Neuronal stem cell (in vitro differentiated cells): ENCODE measurements around the gene GRK1.

Experiments
- DNase-seq: peaks from one replicate; pipeline ENCODE4 v3.0.0-alpha.2; 2013; ENCODE audit warnings: low spot score
- H2AFZ ChIP-seq: one replicate; pipeline ENCODE4 v1.6.1; 2013; ENCODE audit warnings: mild to moderate bottlenecking, low read length, inconsistent platforms
- H2AK5ac ChIP-seq: 2 replicates; pipeline ENCODE4 v1.6.1; 2013; ENCODE audit warnings: low read depth, mild to moderate bottlenecking, inconsistent platforms, low read length, moderate library complexity, mixed read lengths
- H2BK120ac ChIP-seq: 2 replicates; pipeline ENCODE4 v1.6.1; 2013; ENCODE audit warnings: low read depth, mild to moderate bottlenecking, inconsistent platforms, low read length, moderate library complexity, mixed read lengths
- H2BK12ac ChIP-seq: one replicate; pipeline ENCODE4 v1.6.1; 2013; ENCODE audit warnings: low read length, inconsistent platforms
- H2BK15ac ChIP-seq: 2 replicates; pipeline ENCODE4 v1.6.1; 2013; ENCODE audit warnings: mild to moderate bottlenecking, low read length, inconsistent platforms, mixed read lengths
- H2BK5ac ChIP-seq: one replicate; pipeline ENCODE4 v1.6.1; 2013; ENCODE audit warnings: inconsistent platforms, mild to moderate bottlenecking, low read length, moderate library complexity
- H3K14ac ChIP-seq: one replicate; pipeline ENCODE4 v1.6.1; 2013; ENCODE audit warnings: low read length, inconsistent platforms
- H3K18ac ChIP-seq: 2 replicates; pipeline ENCODE4 v1.6.1; 2013; ENCODE audit warnings: low read length, inconsistent platforms
- H3K23ac ChIP-seq: 2 replicates; pipeline ENCODE4 v1.6.1; 2013; ENCODE audit warnings: low read depth, mild to moderate bottlenecking, mixed read lengths, low read length, inconsistent platforms; ENCODE audit not compliant: poor library complexity
- H3K27ac ChIP-seq: replicated peaks from 3 replicates; pipeline ENCODE4 v1.5.1; 2013; ENCODE audit warnings: low read length, inconsistent platforms
- H3K27me3 ChIP-seq, 3 experiments: 2 replicates each; pipeline ENCODE4 v1.6.1; 2013; ENCODE audit warnings: low read length in 3 of 3, mild to moderate bottlenecking in 2 of 3, inconsistent platforms in 1 of 3, low read depth in 1 of 3, mixed read lengths in 1 of 3, moderate library complexity in 1 of 3; ENCODE audit not compliant: control insufficient read depth in 3 of 3, insufficient read depth in 3 of 3
- H3K36me3 ChIP-seq, 2 donors: replicated peaks in 1 of 2; 2 replicates each; pipeline ENCODE4 v1.6.1; 2013; ENCODE audit warnings: low read length in 2 of 2; ENCODE audit not compliant: control insufficient read depth in 2 of 2, insufficient read depth in 2 of 2
- H3K4ac ChIP-seq: 2 replicates; pipeline ENCODE4 v1.6.1; 2013; ENCODE audit warnings: inconsistent platforms, mild to moderate bottlenecking, low read length, moderate library complexity
- H3K4me1 ChIP-seq, 2 donors: 1 replicate in 1 of 2; 2 replicates in 1 of 2; pipeline ENCODE4 v1.6.1; 2013; ENCODE audit warnings: low read length in 2 of 2, low read depth in 1 of 2; ENCODE audit not compliant: control insufficient read depth in 2 of 2, insufficient read depth in 1 of 2
- H3K4me2 ChIP-seq: one replicate; pipeline ENCODE4 v1.6.1; 2013; ENCODE audit warnings: mild to moderate bottlenecking, low read length, inconsistent platforms; ENCODE audit not compliant: insufficient read depth, poor library complexity, severe bottlenecking
- H3K4me3 ChIP-seq, 2 donors: 2 replicates each; pipeline ENCODE4 v1.5.1; 2013; ENCODE audit warnings: low read length in 2 of 2, mild to moderate bottlenecking in 2 of 2, inconsistent platforms in 1 of 2, moderate library complexity in 1 of 2
- H3K79me1 ChIP-seq: one replicate; pipeline ENCODE4 v1.6.1; 2013; ENCODE audit warnings: low read depth, mild to moderate bottlenecking, inconsistent platforms, low read length, moderate library complexity
- H3K9ac ChIP-seq: one replicate; pipeline ENCODE4 v1.6.1; 2013; ENCODE audit warnings: mild to moderate bottlenecking, low read depth, low read length, inconsistent platforms; ENCODE audit not compliant: poor library complexity
- H3K9me3 ChIP-seq, 2 donors: replicated peaks in 1 of 2; 2 replicates each; pipeline versions ENCODE3 to v1.6.1; 2013; ENCODE audit warnings: low read length in 2 of 2, mild to moderate bottlenecking in 2 of 2, inconsistent platforms in 1 of 2, low read depth in 1 of 2, mixed read lengths in 1 of 2, moderate library complexity in 1 of 2; ENCODE audit not compliant: control insufficient read depth in 2 of 2, insufficient read depth in 1 of 2
- H4K8ac ChIP-seq: one replicate; pipeline ENCODE4 v1.6.1; 2013; ENCODE audit warnings: low read depth, mild to moderate bottlenecking, inconsistent platforms, low read length, moderate library complexity
- H4K91ac ChIP-seq: one replicate; pipeline ENCODE4 v1.6.1; 2013; ENCODE audit warnings: low read length, low read depth, mild to moderate bottlenecking, inconsistent platforms; ENCODE audit not compliant: poor library complexity
- WGBS, 2 donors: extraction: QIAGEN DNeasy Blood & Tissue Kit; methylation state at CpG; one replicate each; pipeline ENCODE4 v1.1.7; 2013; ENCODE audit warnings: missing lambda C conversion rate in 2 of 2, mixed read lengths in 1 of 2; ENCODE audit not compliant: insufficient read length in 2 of 2, insufficient replicate concordance in 1 of 2; ENCODE audit errors: extremely low coverage in 2 of 2; 5-methylcytosine and 5-hydroxymethylcytosine counted together

GRK1 gene

GRCh38 chr13:113777311-113778260 is 110.6 kb downstream of the GRK1 start:
- H3K4ac ChIP-seq = no peak overlapping the region
- H3K23ac ChIP-seq = no peak overlapping the region
- no peak overlapping the region for H3K4me3 ChIP-seq
- H4K91ac ChIP-seq = no peak overlapping the region
- no peak overlapping the region for H3K9ac ChIP-seq
- peak overlapping the region; percentile 7 for H3K18ac ChIP-seq
- peaks cover 0 to 2% of the 10 kb centered on the region in 2 donors for H3K4me1 ChIP-seq
- no peak overlapping the region for H2BK12ac ChIP-seq
- peaks cover 5% of the 10 kb centered on the region for H3K79me1 ChIP-seq
- H2AK5ac ChIP-seq = no peak overlapping the region
- no peak overlapping the region for H2BK15ac ChIP-seq
- H4K8ac ChIP-seq = no peak overlapping the region
- H2BK120ac ChIP-seq = no peak overlapping the region
- no CpG with 5 or more reads among the region's 29 CpGs for WGBS, 2 donors
- H3K27ac ChIP-seq = no peak overlapping the region
- H3K36me3 ChIP-seq = no peaks in the 10 kb centered on the region
- H3K14ac ChIP-seq = no peak overlapping the region
- H3K9me3 ChIP-seq = peaks cover 0 to 8% of the 10 kb centered on the region in 2 donors
- H2BK5ac ChIP-seq = no peak overlapping the region
- no peak overlapping the region for H2AFZ ChIP-seq
- H3K27me3 ChIP-seq = peaks cover 0 to 16% (median 5%) of the 10 kb centered on the region in 3 experiments
- no peak overlapping the region for H3K4me2 ChIP-seq
- DNase-seq = peak; percentile 60

- Histone ChIP-seq H3K18ac (no peak overlapping the region), H3K27ac (no peak overlapping the region), H2BK120ac (no peak overlapping the region), H3K79me1 (no peaks in the 10 kb centered on the region), H3K14ac (no peak overlapping the region), H3K4me2 (no peak overlapping the region), H3K4me3 (no peak overlapping the region), H2BK12ac (no peak overlapping the region), H3K9me3 (peaks cover 4 to 7% of the 10 kb centered on the region in 2 donors), H3K27me3 (peaks cover 0 to 38% (median 0%) of the 10 kb centered on the region in 3 experiments), H2BK5ac (no peak overlapping the region), H3K4me1 (no peaks in the 10 kb centered on the region), H3K9ac (no peak overlapping the region), H2BK15ac (no peak overlapping the region), H4K8ac (no peak overlapping the region), H4K91ac (no peak overlapping the region), H2AFZ (no peak overlapping the region), H2AK5ac (no peak overlapping the region), H3K36me3 (peaks cover 0 to 2% of the 10 kb centered on the region in 2 donors), H3K23ac (no peak overlapping the region), H3K4ac (no peak overlapping the region)
- no peak for DNase-seq
- no CpG with 5 or more reads among the region's 2 CpGs for WGBS, 2 donors
These were observed 114.6 kb downstream of the GRK1 start for GRCh38 chr13:113781571-113781970.

GRCh38 chr13:113782472-113782871 is 115.5 kb downstream of the GRK1 start:
- no peak overlapping the region for H2BK120ac ChIP-seq
- no CpG with 5 or more reads among the region's 14 CpGs for WGBS, 2 donors
- no peak overlapping the region for H2BK12ac ChIP-seq
- H2AK5ac ChIP-seq = no peak overlapping the region
- no peak overlapping the region for H3K18ac ChIP-seq
- H3K9me3 ChIP-seq = peaks cover 4 to 7% of the 10 kb centered on the region in 2 donors
- no peak overlapping the region for H4K8ac ChIP-seq
- no peak overlapping the region for H3K4ac ChIP-seq
- H3K4me3 ChIP-seq = no peak overlapping the region
- no peaks in the 10 kb centered on the region for H3K79me1 ChIP-seq
- no peak for DNase-seq
- peaks cover 0 to 38% (median 0%) of the 10 kb centered on the region in 3 experiments for H3K27me3 ChIP-seq
- H3K4me2 ChIP-seq = no peak overlapping the region
- H2AFZ ChIP-seq = no peak overlapping the region
- no peak overlapping the region for H3K23ac ChIP-seq
- H4K91ac ChIP-seq = no peak overlapping the region
- H3K4me1 ChIP-seq = no peaks in the 10 kb centered on the region
- H2BK5ac ChIP-seq = no peak overlapping the region
- H3K14ac ChIP-seq = no peak overlapping the region
- peaks cover 0 to 2% of the 10 kb centered on the region in 2 donors for H3K36me3 ChIP-seq
- H3K27ac ChIP-seq = no peak overlapping the region
- no peak overlapping the region for H3K9ac ChIP-seq
- no peak overlapping the region for H2BK15ac ChIP-seq

- Histone ChIP-seq H3K9me3 (peaks cover 4 to 9% of the 10 kb centered on the region in 2 donors), H3K79me1 (no peaks in the 10 kb centered on the region), H4K91ac (no peak overlapping the region), H2BK120ac (no peak overlapping the region), H3K18ac (peak overlapping the region; percentile 13), H3K4me3 (no peak overlapping the region), H2BK12ac (no peak overlapping the region), H2AK5ac (no peak overlapping the region), H3K4me1 (peaks cover 0 to 3% of the 10 kb centered on the region in 2 donors), H3K27ac (no peak overlapping the region), H3K4ac (no peak overlapping the region), H2AFZ (no peak overlapping the region), H3K14ac (no peak overlapping the region), H3K36me3 (peaks cover 0 to 2% of the 10 kb centered on the region in 2 donors), H3K4me2 (no peak overlapping the region), H4K8ac (no peak overlapping the region), H3K23ac (no peak overlapping the region), H3K27me3 (peaks cover 0 to 34% (median 0%) of the 10 kb centered on the region in 3 experiments), H2BK15ac (no peak overlapping the region), H3K9ac (no peak overlapping the region), H2BK5ac (no peak overlapping the region)
- no CpG with 5 or more reads among the region's 12 CpGs for WGBS, 2 donors
- no peak for DNase-seq
These were observed 116.3 kb downstream of the GRK1 start for GRCh38 chr13:113783200-113783881.
